AG20443 (cell line): ENCODE measurements around the gene DPH6.
"Not testable (repeated sequence)": the region's sequence is repeated elsewhere in the genome, so short reads cannot be mapped to it uniquely, and the experiment has no call there.

Experiments used
- DNase-seq: peaks from one replicate; pipeline ENCODE4 v3.0.0; 2012; ENCODE audit warnings: low spot score, mixed read lengths

DPH6 gene

GRCh38 chr15:35329521-35329961 is 216.4 kb downstream of the DPH6 start:
- DNase-seq = no peak

GRCh38 chr15:35328836-35329235 is 217.1 kb downstream of the DPH6 start:
- not testable (repeated sequence) for DNase-seq

- DNase-seq = no peak
These were observed 218.2 kb downstream of the DPH6 start for GRCh38 chr15:35327789-35328188.

GRCh38 chr15:35325374-35325941 is 220.5 kb downstream of the DPH6 start:
- no peak for DNase-seq

GRCh38 chr15:35323141-35323540 is 222.8 kb downstream of the DPH6 start:
- no peak for DNase-seq

- no peak for DNase-seq
These were observed 224.0 kb downstream of the DPH6 start for GRCh38 chr15:35321926-35322325.

- DNase-seq = no peak
These were observed 225.1 kb downstream of the DPH6 start for GRCh38 chr15:35320911-35321310.
